SK-N-SH treated with all-trans-retinoic acid at 6 μM for 48 hours (cell line): ENCODE measurements around the gene FBLN2.

Source experiments
- CSDC2 ChIP-seq: fragments of 250-450 bp; sonication (Bioruptor Pico); IDR thresholded peaks from 2 replicates; pipeline ENCODE4 v1.5.0; 2020; ENCODE audit warnings: mild to moderate bottlenecking, moderate library complexity
- GLIS3 ChIP-seq: fragments of 250-450 bp; sonication (Bioruptor Pico); IDR thresholded peaks from 2 replicates; pipeline ENCODE4 v1.5.0; 2020; ENCODE audit warnings: mild to moderate bottlenecking, moderate library complexity
- PATZ1 ChIP-seq: fragments of 250-450 bp; sonication (Bioruptor Pico); IDR thresholded peaks from 2 replicates; pipeline ENCODE4 v1.8.0; 2020; ENCODE audit warnings: mild to moderate bottlenecking, moderate library complexity, borderline replicate concordance
- PPARA ChIP-seq: fragments of 250-450 bp; sonication (Bioruptor Pico); IDR thresholded peaks from 2 replicates; pipeline ENCODE4 v1.5.0; 2020; ENCODE audit warnings: mild to moderate bottlenecking, borderline replicate concordance
- RARB ChIP-seq: fragments of 250-450 bp; sonication (Bioruptor Pico); IDR thresholded peaks from 2 replicates; pipeline ENCODE4 v1.8.0; 2021; ENCODE audit warnings: mild to moderate bottlenecking, moderate library complexity
- ZNF565 ChIP-seq: fragments of 450-650 bp; formaldehyde crosslinking; conservative IDR thresholded peaks from 2 replicates; pipeline ENCODE4 v1.5.0; 2020; ENCODE audit warnings: low read depth, mild to moderate bottlenecking, moderate library complexity
- ZNF70 ChIP-seq: fragments of 450-650 bp; formaldehyde crosslinking; IDR thresholded peaks from 2 replicates; pipeline ENCODE4 v1.5.0; 2020; ENCODE audit warnings: mild to moderate bottlenecking, moderate library complexity
- ZNF8 ChIP-seq: fragments of 450-650 bp; formaldehyde crosslinking; IDR thresholded peaks from 2 replicates; pipeline ENCODE4 v1.5.0; 2020; ENCODE audit warnings: mild to moderate bottlenecking, moderate library complexity
- TF ChIP-seq, protein P1 (sequence below): fragments of 250-450 bp; sonication (Bioruptor Pico); IDR thresholded peaks from 2 replicates; pipeline ENCODE4 v1.5.0; 2020; ENCODE audit warnings: mild to moderate bottlenecking, moderate library complexity
- TF ChIP-seq, protein P2 (sequence below): fragments of 250-450 bp; sonication (Bioruptor Pico); IDR thresholded peaks from 2 replicates; pipeline ENCODE4 v1.8.0; 2021; ENCODE audit warnings: low read depth, mild to moderate bottlenecking, moderate library complexity, borderline replicate concordance
- TF ChIP-seq, protein P3 (sequence below): fragments of 250-450 bp; sonication (Bioruptor Pico); IDR thresholded peaks from 2 replicates; pipeline ENCODE4 v1.5.1; 2021; ENCODE audit warnings: mild to moderate bottlenecking, moderate library complexity
- TF ChIP-seq, protein P4 (sequence below): fragments of 250-450 bp; sonication (Bioruptor Pico); IDR thresholded peaks from 2 replicates; pipeline ENCODE4 v1.5.1; 2020; ENCODE audit warnings: low read depth, mild to moderate bottlenecking, moderate library complexity

GRCh38 chr3:13685721-13686120 lies 136.8 kb downstream of the FBLN2 start:
- no peak for TF ChIP-seq ZNF70 (CRISPR knock-in tag)
- TF ChIP-seq PATZ1 (CRISPR knock-in tag) = no peak
- no peak for TF ChIP-seq ZNF565 (CRISPR knock-in tag)
- TF ChIP-seq, protein P1, sequence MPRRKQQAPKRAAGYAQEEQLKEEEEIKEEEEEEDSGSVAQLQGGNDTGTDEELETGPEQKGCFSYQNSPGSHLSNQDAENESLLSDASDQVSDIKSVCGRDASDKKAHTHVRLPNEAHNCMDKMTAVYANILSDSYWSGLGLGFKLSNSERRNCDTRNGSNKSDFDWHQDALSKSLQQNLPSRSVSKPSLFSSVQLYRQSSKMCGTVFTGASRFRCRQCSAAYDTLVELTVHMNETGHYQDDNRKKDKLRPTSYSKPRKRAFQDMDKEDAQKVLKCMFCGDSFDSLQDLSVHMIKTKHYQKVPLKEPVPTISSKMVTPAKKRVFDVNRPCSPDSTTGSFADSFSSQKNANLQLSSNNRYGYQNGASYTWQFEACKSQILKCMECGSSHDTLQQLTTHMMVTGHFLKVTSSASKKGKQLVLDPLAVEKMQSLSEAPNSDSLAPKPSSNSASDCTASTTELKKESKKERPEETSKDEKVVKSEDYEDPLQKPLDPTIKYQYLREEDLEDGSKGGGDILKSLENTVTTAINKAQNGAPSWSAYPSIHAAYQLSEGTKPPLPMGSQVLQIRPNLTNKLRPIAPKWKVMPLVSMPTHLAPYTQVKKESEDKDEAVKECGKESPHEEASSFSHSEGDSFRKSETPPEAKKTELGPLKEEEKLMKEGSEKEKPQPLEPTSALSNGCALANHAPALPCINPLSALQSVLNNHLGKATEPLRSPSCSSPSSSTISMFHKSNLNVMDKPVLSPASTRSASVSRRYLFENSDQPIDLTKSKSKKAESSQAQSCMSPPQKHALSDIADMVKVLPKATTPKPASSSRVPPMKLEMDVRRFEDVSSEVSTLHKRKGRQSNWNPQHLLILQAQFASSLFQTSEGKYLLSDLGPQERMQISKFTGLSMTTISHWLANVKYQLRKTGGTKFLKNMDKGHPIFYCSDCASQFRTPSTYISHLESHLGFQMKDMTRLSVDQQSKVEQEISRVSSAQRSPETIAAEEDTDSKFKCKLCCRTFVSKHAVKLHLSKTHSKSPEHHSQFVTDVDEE (CRISPR knock-in tag) = no peak
- TF ChIP-seq, protein P2, sequence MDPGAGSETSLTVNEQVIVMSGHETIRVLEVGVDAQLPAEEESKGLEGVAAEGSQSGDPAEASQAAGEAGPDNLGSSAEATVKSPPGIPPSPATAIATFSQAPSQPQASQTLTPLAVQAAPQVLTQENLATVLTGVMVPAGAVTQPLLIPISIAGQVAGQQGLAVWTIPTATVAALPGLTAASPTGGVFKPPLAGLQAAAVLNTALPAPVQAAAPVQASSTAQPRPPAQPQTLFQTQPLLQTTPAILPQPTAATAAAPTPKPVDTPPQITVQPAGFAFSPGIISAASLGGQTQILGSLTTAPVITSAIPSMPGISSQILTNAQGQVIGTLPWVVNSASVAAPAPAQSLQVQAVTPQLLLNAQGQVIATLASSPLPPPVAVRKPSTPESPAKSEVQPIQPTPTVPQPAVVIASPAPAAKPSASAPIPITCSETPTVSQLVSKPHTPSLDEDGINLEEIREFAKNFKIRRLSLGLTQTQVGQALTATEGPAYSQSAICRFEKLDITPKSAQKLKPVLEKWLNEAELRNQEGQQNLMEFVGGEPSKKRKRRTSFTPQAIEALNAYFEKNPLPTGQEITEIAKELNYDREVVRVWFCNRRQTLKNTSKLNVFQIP (CRISPR knock-in tag) = no peak
- TF ChIP-seq RARB (CRISPR knock-in tag) = no peak
- TF ChIP-seq, protein P3, sequence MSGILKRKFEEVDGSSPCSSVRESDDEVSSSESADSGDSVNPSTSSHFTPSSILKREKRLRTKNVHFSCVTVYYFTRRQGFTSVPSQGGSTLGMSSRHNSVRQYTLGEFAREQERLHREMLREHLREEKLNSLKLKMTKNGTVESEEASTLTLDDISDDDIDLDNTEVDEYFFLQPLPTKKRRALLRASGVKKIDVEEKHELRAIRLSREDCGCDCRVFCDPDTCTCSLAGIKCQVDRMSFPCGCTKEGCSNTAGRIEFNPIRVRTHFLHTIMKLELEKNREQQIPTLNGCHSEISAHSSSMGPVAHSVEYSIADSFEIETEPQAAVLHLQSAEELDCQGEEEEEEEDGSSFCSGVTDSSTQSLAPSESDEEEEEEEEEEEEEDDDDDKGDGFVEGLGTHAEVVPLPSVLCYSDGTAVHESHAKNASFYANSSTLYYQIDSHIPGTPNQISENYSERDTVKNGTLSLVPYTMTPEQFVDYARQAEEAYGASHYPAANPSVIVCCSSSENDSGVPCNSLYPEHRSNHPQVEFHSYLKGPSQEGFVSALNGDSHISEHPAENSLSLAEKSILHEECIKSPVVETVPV = no peak
- TF ChIP-seq PPARA (CRISPR knock-in tag) = no peak
- no peak for TF ChIP-seq CSDC2 (CRISPR knock-in tag)
- TF ChIP-seq, protein P4, sequence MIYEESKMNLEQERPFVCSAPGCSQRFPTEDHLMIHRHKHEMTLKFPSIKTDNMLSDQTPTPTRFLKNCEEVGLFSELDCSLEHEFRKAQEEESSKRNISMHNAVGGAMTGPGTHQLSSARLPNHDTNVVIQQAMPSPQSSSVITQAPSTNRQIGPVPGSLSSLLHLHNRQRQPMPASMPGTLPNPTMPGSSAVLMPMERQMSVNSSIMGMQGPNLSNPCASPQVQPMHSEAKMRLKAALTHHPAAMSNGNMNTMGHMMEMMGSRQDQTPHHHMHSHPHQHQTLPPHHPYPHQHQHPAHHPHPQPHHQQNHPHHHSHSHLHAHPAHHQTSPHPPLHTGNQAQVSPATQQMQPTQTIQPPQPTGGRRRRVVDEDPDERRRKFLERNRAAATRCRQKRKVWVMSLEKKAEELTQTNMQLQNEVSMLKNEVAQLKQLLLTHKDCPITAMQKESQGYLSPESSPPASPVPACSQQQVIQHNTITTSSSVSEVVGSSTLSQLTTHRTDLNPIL (CRISPR knock-in tag) = no peak
- TF ChIP-seq ZNF8 = no peak
- no peak for TF ChIP-seq GLIS3
